H1 (cell line): Measurements from ENCODE around the gene RIMS3. TPM values are rescaled to one million over a fixed set of nuclear protein-coding genes. Genes with fewer than 3 reads are reported as not detected.

Source experiments
- CTCF ChIA-PET: fragments of 300-600 bp; sonication (Branson Sonifier 250); formaldehyde crosslinking; loops from one replicate; lab custom pipeline; 2021; ENCODE audit not compliant: partially characterized antibody; lab: Charles Lee
- POLR2A ChIA-PET: fragments of 300-600 bp; sonication (Branson Sonifier 250); formaldehyde crosslinking; loops from one replicate; lab custom pipeline; 2021; ENCODE audit warnings: inconsistent platforms; ENCODE audit not compliant: partially characterized antibody; lab: Charles Lee
- DNase-seq, 2 experiments: peaks; one replicate each; pipeline versions ENCODE4 v3.0.0 to v3.0.0-alpha.2; 2010 to 2022; ENCODE audit warnings: low spot score in 2 of 2, low read depth in 1 of 2, mixed read lengths in 1 of 2
- FAIRE-seq: peaks from 2 replicates; lab custom pipeline; 2011; peaks lifted over from hg19 to GRCh38; lab: Jason Lieb, UNC
- H2AFZ ChIP-seq: 2 replicates; pipeline ENCODE4 v1.8.1; 2012; ENCODE audit warnings: low read length, inconsistent platforms
- H2AK5ac ChIP-seq: 2 replicates; pipeline ENCODE4 v1.6.1; 2013; ENCODE audit warnings: low read depth, low read length
- H2BK120ac ChIP-seq: replicated peaks from 2 replicates; pipeline ENCODE3; 2013; ENCODE audit warnings: low read depth, low read length, inconsistent platforms
- H2BK12ac ChIP-seq: 2 replicates; pipeline ENCODE4 v1.6.1; 2013; ENCODE audit warnings: low read depth, low read length
- H2BK15ac ChIP-seq: 2 replicates; pipeline ENCODE4 v1.6.1; 2013; ENCODE audit warnings: low read length
- H2BK20ac ChIP-seq: 2 replicates; pipeline ENCODE4 v1.6.1; 2013; ENCODE audit warnings: low read length
- H2BK5ac ChIP-seq: 2 replicates; pipeline ENCODE4 v1.6.1; 2013; ENCODE audit warnings: low read depth, low read length
- H3K14ac ChIP-seq: 2 replicates; pipeline ENCODE4 v1.6.1; 2013; ENCODE audit warnings: inconsistent platforms; ENCODE audit not compliant: insufficient read length
- H3K18ac ChIP-seq: 2 replicates; pipeline ENCODE4 v1.6.1; 2013; ENCODE audit warnings: low read length; ENCODE audit errors: extremely low read depth
- H3K23ac ChIP-seq: 2 replicates; pipeline ENCODE4 v1.6.1; 2013; ENCODE audit warnings: inconsistent platforms; ENCODE audit not compliant: insufficient read length
- H3K23me2 ChIP-seq: 2 replicates; pipeline ENCODE4 v1.6.1; 2013; ENCODE audit warnings: low read depth, low read length
- H3K27ac ChIP-seq: 2 replicates; pipeline ENCODE4 v1.6.1; 2011; ENCODE audit warnings: low read depth, low read length, inconsistent platforms
- H3K27me3 ChIP-seq, 4 experiments: replicated peaks in 1 of 4; 1 replicate in 1 of 4; 2 replicates in 3 of 4; pipeline versions ENCODE4 v1.6.1 to v1.8.1; 2011 to 2013; ENCODE audit warnings: low read length in 3 of 4, mild to moderate bottlenecking in 3 of 4, inconsistent platforms in 2 of 4, mixed read lengths in 2 of 4, moderate library complexity in 1 of 4; ENCODE audit not compliant: control insufficient read depth in 3 of 4, insufficient read depth in 3 of 4; ENCODE audit errors: extremely low read depth in 1 of 4
- H3K36me3 ChIP-seq, 4 experiments: 2 replicates each; pipeline versions ENCODE4 v1.6.1 to v1.8.1; 2011 to 2013; ENCODE audit warnings: mild to moderate bottlenecking in 4 of 4, low read length in 3 of 4, moderate library complexity in 2 of 4, control low read depth in 1 of 4, inconsistent platforms in 1 of 4; ENCODE audit not compliant: insufficient read depth in 4 of 4, control insufficient read depth in 2 of 4
- H3K4ac ChIP-seq: replicated peaks from 2 replicates; pipeline ENCODE3; 2013; ENCODE audit warnings: low read length, low read depth, mixed read lengths, inconsistent platforms; ENCODE audit not compliant: insufficient read length
- H3K4me1 ChIP-seq, 4 experiments: replicated peaks in 1 of 4; 1 replicate in 1 of 4; 2 replicates in 3 of 4; pipeline versions ENCODE4 v1.6.1 to v1.8.1; 2011 to 2013; ENCODE audit warnings: low read length in 3 of 4, inconsistent platforms in 2 of 4, mixed read lengths in 1 of 4; ENCODE audit not compliant: insufficient read depth in 4 of 4, control insufficient read depth in 3 of 4
- H3K4me2 ChIP-seq, 2 experiments: 2 replicates each; pipeline versions ENCODE4 v1.6.1 to v1.8.1; 2011 to 2013; ENCODE audit warnings: low read depth in 2 of 2, low read length in 2 of 2, control low read depth in 1 of 2, inconsistent platforms in 1 of 2, mild to moderate bottlenecking in 1 of 2; ENCODE audit not compliant: insufficient read depth in 1 of 2
- H3K4me3 ChIP-seq, 4 experiments: fragments of 200-600, 300-600 bp in 1 of 4; sonication (generic), shearing (Covaris generic), sonication (Bioruptor Twin) in 1 of 4; 2 replicates each; pipeline versions ENCODE4 v1.5.1 to v1.8.1; 2011 to 2016; ENCODE audit warnings: low read length in 4 of 4, low read depth in 3 of 4, control low read depth in 2 of 4, inconsistent platforms in 2 of 4, mild to moderate bottlenecking in 2 of 4, mixed read lengths in 1 of 4, moderate library complexity in 1 of 4; ENCODE audit not compliant: insufficient read depth in 2 of 4; ENCODE audit errors: extremely low read depth in 1 of 4
- H3K56ac ChIP-seq: replicated peaks from 2 replicates; pipeline ENCODE3; 2013; ENCODE audit warnings: low read depth, mild to moderate bottlenecking, mixed read lengths, low read length, inconsistent platforms; ENCODE audit not compliant: insufficient read length
- H3K79me1 ChIP-seq: 2 replicates; pipeline ENCODE4 v1.6.1; 2013; ENCODE audit warnings: low read depth, low read length, control low read depth
- H3K79me2 ChIP-seq, 2 experiments: 2 replicates each; pipeline versions ENCODE4 v1.6.1 to v1.8.1; 2012 to 2013; ENCODE audit warnings: low read length in 2 of 2, mild to moderate bottlenecking in 2 of 2, inconsistent platforms in 1 of 2; ENCODE audit not compliant: insufficient read depth in 2 of 2, control insufficient read depth in 1 of 2
- H3K9ac ChIP-seq, 4 experiments: replicated peaks in 1 of 4; 1 replicate in 1 of 4; 2 replicates in 3 of 4; pipeline versions ENCODE4 v1.6.1 to v1.8.1; 2011 to 2013; ENCODE audit warnings: low read depth in 3 of 4, low read length in 3 of 4, control low read depth in 2 of 4, mild to moderate bottlenecking in 2 of 4, moderate library complexity in 2 of 4, inconsistent platforms in 1 of 4; ENCODE audit errors: extremely low read depth in 1 of 4
- H3K9me3 ChIP-seq, 2 experiments: 2 replicates each; pipeline versions ENCODE4 v1.6.1 to v1.8.1; 2012 to 2013; ENCODE audit warnings: mild to moderate bottlenecking in 2 of 2, moderate library complexity in 2 of 2, control low read depth in 1 of 2, inconsistent platforms in 1 of 2, low read depth in 1 of 2, low read length in 1 of 2, mixed read lengths in 1 of 2; ENCODE audit not compliant: insufficient read depth in 2 of 2
- H4K20me1 ChIP-seq, 2 experiments: replicated peaks in 1 of 2; 2 replicates each; pipeline versions ENCODE3 to v1.8.1; 2011 to 2013; ENCODE audit warnings: inconsistent platforms in 2 of 2, low read length in 2 of 2, mild to moderate bottlenecking in 1 of 2; ENCODE audit not compliant: insufficient read depth in 2 of 2, control insufficient read depth in 1 of 2
- H4K5ac ChIP-seq: 2 replicates; pipeline ENCODE4 v1.6.1; 2013; ENCODE audit warnings: low read length, low read depth, mixed read lengths, inconsistent platforms; ENCODE audit not compliant: insufficient read length
- H4K8ac ChIP-seq: 2 replicates; pipeline ENCODE4 v1.8.0; 2013; ENCODE audit warnings: mild to moderate bottlenecking, moderate library complexity, low read length, inconsistent platforms; ENCODE audit not compliant: insufficient read depth; ENCODE audit errors: extremely low read depth
- H4K91ac ChIP-seq: replicated peaks from 2 replicates; pipeline ENCODE3; 2013; ENCODE audit warnings: low read length, mixed read lengths, inconsistent platforms; ENCODE audit not compliant: insufficient read length
- BACH1 ChIP-seq: IDR thresholded peaks from 2 replicates; pipeline ENCODE4 v1.6.1; 2012; ENCODE audit warnings: low read length, improper control_type of control experiment
- CHD1 ChIP-seq: IDR thresholded peaks from 2 replicates; pipeline ENCODE4 v1.6.1; 2012; ENCODE audit warnings: low read depth, low read length, improper control_type of control experiment
- EZH2 ChIP-seq: fragments of 200-600 bp; sonication (generic); IDR thresholded peaks from 2 replicates; pipeline ENCODE4 v1.7.1; 2012; ENCODE audit warnings: low read depth, mild to moderate bottlenecking, moderate library complexity, low read length, inconsistent platforms; ENCODE audit not compliant: severe bottlenecking
- HDAC6 ChIP-seq: IDR thresholded peaks from one replicate; pipeline ENCODE4 v1.7.1; 2012; ENCODE audit warnings: low read depth, mild to moderate bottlenecking, inconsistent platforms, low read length, moderate library complexity
- KDM4A ChIP-seq: IDR thresholded peaks from one replicate; pipeline ENCODE4 v1.7.1; 2012; ENCODE audit warnings: low read depth, mild to moderate bottlenecking, moderate library complexity, low read length, inconsistent platforms; ENCODE audit not compliant: severe bottlenecking
- NANOG ChIP-seq: IDR thresholded peaks from 2 replicates; pipeline ENCODE4 v1.6.1; 2011; ENCODE audit warnings: low read length, low read depth, mild to moderate bottlenecking, inconsistent platforms; ENCODE audit not compliant: insufficient read depth, poor library complexity, severe bottlenecking
- POLR2A ChIP-seq, 2 experiments: IDR thresholded peaks; 1 replicate in 1 of 2; 2 replicates in 1 of 2; pipeline ENCODE4 v1.6.1; 2011; ENCODE audit warnings: low read depth in 2 of 2, low read length in 2 of 2, mild to moderate bottlenecking in 2 of 2; ENCODE audit errors: control extremely low read depth in 1 of 2
- RAD21 ChIP-seq, 2 experiments: IDR thresholded peaks in 1 of 2; conservative IDR thresholded peaks in 1 of 2; 2 replicates each; pipeline ENCODE4 v1.6.1; 2011; ENCODE audit warnings: low read depth in 2 of 2, low read length in 2 of 2, improper control_type of control experiment in 1 of 2, inconsistent platforms in 1 of 2, mild to moderate bottlenecking in 1 of 2, moderate library complexity in 1 of 2
- SAP30 ChIP-seq: fragments of 300-600 bp; sonication (generic); IDR thresholded peaks from 2 replicates; pipeline ENCODE4 v1.7.1; 2012; ENCODE audit warnings: low read length, moderate library complexity, mild to moderate bottlenecking, inconsistent platforms; ENCODE audit not compliant: insufficient read depth, insufficient replicate concordance
- SP1 ChIP-seq: IDR thresholded peaks from 2 replicates; pipeline ENCODE4 v1.6.1; 2011; ENCODE audit warnings: low read depth, low read length
- SP4 ChIP-seq: IDR thresholded peaks from 2 replicates; pipeline ENCODE4 v1.6.1; 2012; ENCODE audit warnings: low read length, inconsistent platforms
- SRF ChIP-seq: IDR thresholded peaks from 2 replicates; pipeline ENCODE4 v1.6.1; 2011; ENCODE audit warnings: mild to moderate bottlenecking, low read depth, low read length, moderate library complexity
- TEAD4 ChIP-seq: IDR thresholded peaks from 2 replicates; pipeline ENCODE4 v1.6.1; 2012; ENCODE audit warnings: low read depth, low read length, inconsistent platforms, mixed read lengths
- WGBS, 2 experiments: shearing (Covaris generic) in 1 of 2; methylation state at CpG; one replicate each; pipeline versions ENCODE4 v1.1.6 to v1.1.7; 2013 to 2015; ENCODE audit warnings: low lambda C conversion rate in 2 of 2, mixed read lengths in 2 of 2, inconsistent platforms in 1 of 2, low coverage in 1 of 2, missing lambda C conversion rate in 1 of 2; ENCODE audit not compliant: insufficient replicate concordance in 2 of 2, insufficient coverage in 1 of 2, insufficient read length in 1 of 2; ENCODE audit errors: extremely low coverage in 1 of 2, missing lambda C conversion rate in 1 of 2; 5-methylcytosine and 5-hydroxymethylcytosine counted together
- polyA plus RNA-seq, 7 experiments: library from polyadenylated mRNA; depleted of rRNA in 3 of 7; stranded (reverse) in 5 of 7; unstranded in 2 of 7; fragments of >200 nt in 5 of 7; fragments of 200-250 nt in 2 of 7; gene quantifications; 1 replicate in 5 of 7; 2 replicates in 1 of 7; 4 replicates in 1 of 7; pipeline versions ENCODE4 v1.2.1 to v1.2.3, GENCODE V29; 2011 to 2013; ENCODE audit warnings: missing spikeins in 2 of 7, mixed read lengths in 2 of 7
- total RNA-seq: library from RNA; stranded (reverse); fragmentation: NEBNext Ultra II Directional; extraction: Animal tissue kit (Norgen Biotek cat#: 25700); gene quantifications from 2 replicates; pipeline ENCODE4 v1.2.1, GENCODE V29; 2021
- TF ChIP-seq, protein P1 (sequence below): IDR thresholded peaks from 2 replicates; pipeline ENCODE4 v1.6.1; 2011; ENCODE audit warnings: low read depth, mild to moderate bottlenecking, low read length; ENCODE audit not compliant: insufficient read depth

RIMS3 gene
- total and polyA plus RNA-seq, 2 of the 8 experiments (the other 6 are each of a cell fraction or from before 2014, with no cell fraction given): 13.3 to 20.6 TPM

- Histone ChIP-seq H3K79me1 (no peaks in the 10 kb centered on the region), H3K4ac (no peak overlapping the region), H3K4me1 (no peaks in the 10 kb centered on the region), H2AK5ac (no peak overlapping the region), H3K23me2 (no peaks in the 10 kb centered on the region), H2AFZ (no peak overlapping the region), H3K4me3 (no peak overlapping the region), H2BK12ac (no peak overlapping the region), H3K23ac (no peak overlapping the region), H2BK20ac (no peak overlapping the region), H3K56ac (no peak overlapping the region), H4K20me1 (no peaks in the 10 kb centered on the region), H2BK15ac (no peak overlapping the region), H3K14ac (no peak overlapping the region), H3K4me2 (no peak overlapping the region), H2BK120ac (no peak overlapping the region), H3K27me3 (no peaks in the 10 kb centered on the region), H3K27ac (no peak overlapping the region), H3K79me2 (no peaks in the 10 kb centered on the region), H3K18ac (no peak overlapping the region), H3K36me3 (no peaks in the 10 kb centered on the region), H4K5ac (no peak overlapping the region), H2BK5ac (no peak overlapping the region), H3K9ac (no peak overlapping the region), H4K91ac (no peak overlapping the region), H3K9me3 (0 out of 4 replicates have a peak, but pooled peaks cover 0 to 9% of the 10 kb centered on the region in 2 experiments), H4K8ac (no peak overlapping the region)
- DNase-seq (no peak), FAIRE-seq (no peak)
- 90% methylated on average over 2 of the region's 2 CpGs; no CpG with 5 or more reads in 1 of the 2 experiments for WGBS, 2 experiments
- ChIA-PET CTCF (interaction anchor here (1.6 to 2.1 kb wide), 3 partner anchors 14 to 56 kb away, joined by 3 to 8 read pairs (median 7); no protein-coding TSS in a partner anchor), POLR2A (interaction anchor here (1.2 to 1.7 kb wide), 2 partner anchors 103 to 391 kb away, joined by 3 to 4 read pairs; partner anchors contain the start of genes CTPS1 and NFYC)
- TF ChIP-seq SRF: no peak
- TF ChIP-seq HDAC6: no peak
- TF ChIP-seq EZH2: no peak
- no peak for TF ChIP-seq SP4
- TF ChIP-seq SP1: no peak
- TF ChIP-seq CHD1: no peak
- TF ChIP-seq, protein P1, sequence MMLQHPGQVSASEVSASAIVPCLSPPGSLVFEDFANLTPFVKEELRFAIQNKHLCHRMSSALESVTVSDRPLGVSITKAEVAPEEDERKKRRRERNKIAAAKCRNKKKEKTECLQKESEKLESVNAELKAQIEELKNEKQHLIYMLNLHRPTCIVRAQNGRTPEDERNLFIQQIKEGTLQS: no peak
- no peak for TF ChIP-seq TEAD4
- no peak for TF ChIP-seq SAP30
- no peak for TF ChIP-seq RAD21 (IDR thresholded peaks at IDR 0.05 in 1 of 2, conservative IDR thresholded peaks at IDR 0.05 in 1 of 2; ENCODE audit: low read depth in 2 of 2, low read length in 2 of 2)
- no peak for TF ChIP-seq BACH1
- TF ChIP-seq KDM4A: no peak
- no peak for TF ChIP-seq POLR2A (IDR thresholded peaks at IDR 0.05; ENCODE audit: control extremely low read depth in 1 of 2, low read depth in 2 of 2, low read length in 2 of 2)
- no peak for TF ChIP-seq NANOG
Observed at GRCh38 chr1:40588586-40588985, 76.9 kb downstream of the RIMS3 start.
